GM12878 (cell line): Measurements from ENCODE around the gene CYS1. TPM values are rescaled to one million over a fixed set of nuclear protein-coding genes. Genes with fewer than 3 reads are reported as not detected.

Source experiments
- CBX3 ChIP-seq: fragments of 200-600 bp; sonication (generic); IDR thresholded peaks from 2 replicates; pipeline ENCODE4 v1.6.1; 2016; ENCODE audit warnings: low read depth, borderline replicate concordance
- JUNB ChIP-seq: IDR thresholded peaks from 2 replicates; pipeline ENCODE4 v1.6.1; 2016; ENCODE audit warnings: antibody characterized with exemption, mild to moderate bottlenecking
- JUND ChIP-seq: IDR thresholded peaks from 2 replicates; pipeline ENCODE4 v1.6.1; 2012; ENCODE audit warnings: low read depth, mild to moderate bottlenecking, low read length, improper control_type of control experiment, moderate library complexity
- MTA2 ChIP-seq: fragments of 450-650 bp; IDR thresholded peaks from 2 replicates; pipeline ENCODE4 v1.6.1; 2016; ENCODE audit warnings: low read depth, mild to moderate bottlenecking, moderate library complexity
- MXI1 ChIP-seq: fragments of 150-350 bp; IDR thresholded peaks from 2 replicates; pipeline ENCODE4 v1.6.1; 2011; ENCODE audit warnings: low read depth, mild to moderate bottlenecking, inconsistent platforms, low read length, improper control_type of control experiment
- PAX8 ChIP-seq: fragments of 450-650 bp; IDR thresholded peaks from 2 replicates; pipeline ENCODE4 v1.6.1; 2017; ENCODE audit warnings: mild to moderate bottlenecking, moderate library complexity
- RUNX3 ChIP-seq: IDR thresholded peaks from 2 replicates; pipeline ENCODE4 v1.6.1; 2012; ENCODE audit warnings: low read length, inconsistent platforms
- polyA plus RNA-seq, 11 experiments: library from polyadenylated mRNA; depleted of rRNA in 4 of 11; unstranded in 6 of 11; stranded (reverse) in 5 of 11; fragments of >200 nt; fragmentation: Nextera tagmentation in 4 of 11; fragmentation: Illumina TruSeq in 1 of 11; extraction: Ambion mirVana in 4 of 11; extraction: Trizol in 1 of 11; gene quantifications; 1 replicate in 1 of 11; 2 replicates in 10 of 11; pipeline versions ENCODE4 v1.2.1 to v1.2.3, GENCODE V29; 2011 to 2016; ENCODE audit warnings: inconsistent platforms in 2 of 11, missing spikeins in 2 of 11, low read depth in 1 of 11
- total RNA-seq, 4 experiments: library from RNA; depleted of rRNA in 3 of 4; stranded (reverse); fragments of >200 nt in 3 of 4; fragmentation: Illumina TruSeq in 1 of 4; extraction: Trizol in 1 of 4; gene quantifications; 2 replicates each; pipeline versions ENCODE4 v1.2.1 to v1.2.3, GENCODE V29; 2013 to 2021
- TF ChIP-seq, protein P1 (sequence below): fragments of 450-650 bp; IDR thresholded peaks from 2 replicates; pipeline ENCODE4 v1.6.1; 2017; ENCODE audit warnings: mild to moderate bottlenecking, low read depth, inconsistent platforms; ENCODE audit not compliant: poor library complexity, severe bottlenecking
- TF ChIP-seq, protein P2 (sequence below): IDR thresholded peaks from 2 replicates; pipeline ENCODE4 v1.6.1; 2011; ENCODE audit warnings: borderline replicate concordance, low read depth, mild to moderate bottlenecking, moderate library complexity, mixed read lengths, low read length; ENCODE audit not compliant: insufficient read depth; ENCODE audit errors: extremely low read length
- TF ChIP-seq, protein P3 (sequence below): fragments of 450-650 bp; IDR thresholded peaks from 2 replicates; pipeline ENCODE4 v1.6.1; 2016; ENCODE audit warnings: mild to moderate bottlenecking, moderate library complexity, borderline replicate concordance
- TF ChIP-seq, protein P4 (sequence below): fragments of 150-350 bp; IDR thresholded peaks from 2 replicates; pipeline ENCODE4 v1.6.1; 2014; ENCODE audit warnings: mild to moderate bottlenecking, low read depth, low read length
- TF ChIP-seq, protein P5 (sequence below): fragments of 450-650 bp; IDR thresholded peaks from 2 replicates; pipeline ENCODE4 v1.6.1; 2017; ENCODE audit warnings: mild to moderate bottlenecking, moderate library complexity
- TF ChIP-seq, protein P6 (sequence below): IDR thresholded peaks from 2 replicates; pipeline ENCODE4 v1.6.1; 2011; ENCODE audit warnings: low read depth, low read length, improper control_type of control experiment, borderline replicate concordance

Gene CYS1
- total and polyA plus RNA-seq, 10 of the 15 experiments (the other 5 are each of a cell fraction or from before 2014, with no cell fraction given): 0.35 to 6.4 (median 2.5) TPM

DNA sequence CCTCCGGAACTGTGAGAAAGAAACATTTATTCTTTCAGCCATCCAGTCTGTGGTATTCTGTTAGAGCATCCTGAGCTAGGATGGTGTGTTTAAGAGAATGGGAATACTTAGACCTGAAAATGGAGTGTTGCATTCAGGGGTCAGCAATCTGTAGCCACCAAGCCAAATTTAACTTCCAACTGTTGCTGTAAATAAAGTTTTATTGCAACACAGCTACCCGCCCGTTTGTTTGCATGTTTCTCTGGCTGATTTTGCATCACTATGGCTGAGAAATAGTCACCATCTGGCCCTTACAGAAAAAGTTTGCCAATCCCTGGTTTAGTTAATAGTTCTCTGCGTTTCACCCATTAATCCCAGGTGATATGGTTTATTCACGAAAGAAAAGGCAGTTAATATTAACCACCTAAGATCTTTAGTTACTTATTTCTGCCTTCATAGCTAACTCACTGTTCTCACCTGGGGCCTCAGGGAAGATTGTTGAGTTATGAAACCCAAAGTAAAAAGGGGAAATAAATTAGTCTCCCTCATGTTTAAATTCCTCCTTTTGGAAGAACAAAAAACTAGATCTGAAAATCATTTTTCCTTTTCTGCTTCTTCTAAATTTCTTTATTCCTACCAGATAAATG lies 9.5 kb upstream of the CYS1 start (continued):
- TF ChIP-seq, protein P1, sequence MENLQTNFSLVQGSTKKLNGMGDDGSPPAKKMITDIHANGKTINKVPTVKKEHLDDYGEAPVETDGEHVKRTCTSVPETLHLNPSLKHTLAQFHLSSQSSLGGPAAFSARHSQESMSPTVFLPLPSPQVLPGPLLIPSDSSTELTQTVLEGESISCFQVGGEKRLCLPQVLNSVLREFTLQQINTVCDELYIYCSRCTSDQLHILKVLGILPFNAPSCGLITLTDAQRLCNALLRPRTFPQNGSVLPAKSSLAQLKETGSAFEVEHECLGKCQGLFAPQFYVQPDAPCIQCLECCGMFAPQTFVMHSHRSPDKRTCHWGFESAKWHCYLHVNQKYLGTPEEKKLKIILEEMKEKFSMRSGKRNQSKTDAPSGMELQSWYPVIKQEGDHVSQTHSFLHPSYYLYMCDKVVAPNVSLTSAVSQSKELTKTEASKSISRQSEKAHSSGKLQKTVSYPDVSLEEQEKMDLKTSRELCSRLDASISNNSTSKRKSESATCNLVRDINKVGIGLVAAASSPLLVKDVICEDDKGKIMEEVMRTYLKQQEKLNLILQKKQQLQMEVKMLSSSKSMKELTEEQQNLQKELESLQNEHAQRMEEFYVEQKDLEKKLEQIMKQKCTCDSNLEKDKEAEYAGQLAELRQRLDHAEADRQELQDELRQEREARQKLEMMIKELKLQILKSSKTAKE: peak; percentile 11
- TF ChIP-seq, protein P2, sequence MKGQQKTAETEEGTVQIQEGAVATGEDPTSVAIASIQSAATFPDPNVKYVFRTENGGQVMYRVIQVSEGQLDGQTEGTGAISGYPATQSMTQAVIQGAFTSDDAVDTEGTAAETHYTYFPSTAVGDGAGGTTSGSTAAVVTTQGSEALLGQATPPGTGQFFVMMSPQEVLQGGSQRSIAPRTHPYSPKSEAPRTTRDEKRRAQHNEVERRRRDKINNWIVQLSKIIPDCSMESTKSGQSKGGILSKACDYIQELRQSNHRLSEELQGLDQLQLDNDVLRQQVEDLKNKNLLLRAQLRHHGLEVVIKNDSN: no peak
- no peak for TF ChIP-seq JUND
- peak; percentile 67; the same call in 1 of the 2 replicates for TF ChIP-seq MTA2
- TF ChIP-seq, protein P3, sequence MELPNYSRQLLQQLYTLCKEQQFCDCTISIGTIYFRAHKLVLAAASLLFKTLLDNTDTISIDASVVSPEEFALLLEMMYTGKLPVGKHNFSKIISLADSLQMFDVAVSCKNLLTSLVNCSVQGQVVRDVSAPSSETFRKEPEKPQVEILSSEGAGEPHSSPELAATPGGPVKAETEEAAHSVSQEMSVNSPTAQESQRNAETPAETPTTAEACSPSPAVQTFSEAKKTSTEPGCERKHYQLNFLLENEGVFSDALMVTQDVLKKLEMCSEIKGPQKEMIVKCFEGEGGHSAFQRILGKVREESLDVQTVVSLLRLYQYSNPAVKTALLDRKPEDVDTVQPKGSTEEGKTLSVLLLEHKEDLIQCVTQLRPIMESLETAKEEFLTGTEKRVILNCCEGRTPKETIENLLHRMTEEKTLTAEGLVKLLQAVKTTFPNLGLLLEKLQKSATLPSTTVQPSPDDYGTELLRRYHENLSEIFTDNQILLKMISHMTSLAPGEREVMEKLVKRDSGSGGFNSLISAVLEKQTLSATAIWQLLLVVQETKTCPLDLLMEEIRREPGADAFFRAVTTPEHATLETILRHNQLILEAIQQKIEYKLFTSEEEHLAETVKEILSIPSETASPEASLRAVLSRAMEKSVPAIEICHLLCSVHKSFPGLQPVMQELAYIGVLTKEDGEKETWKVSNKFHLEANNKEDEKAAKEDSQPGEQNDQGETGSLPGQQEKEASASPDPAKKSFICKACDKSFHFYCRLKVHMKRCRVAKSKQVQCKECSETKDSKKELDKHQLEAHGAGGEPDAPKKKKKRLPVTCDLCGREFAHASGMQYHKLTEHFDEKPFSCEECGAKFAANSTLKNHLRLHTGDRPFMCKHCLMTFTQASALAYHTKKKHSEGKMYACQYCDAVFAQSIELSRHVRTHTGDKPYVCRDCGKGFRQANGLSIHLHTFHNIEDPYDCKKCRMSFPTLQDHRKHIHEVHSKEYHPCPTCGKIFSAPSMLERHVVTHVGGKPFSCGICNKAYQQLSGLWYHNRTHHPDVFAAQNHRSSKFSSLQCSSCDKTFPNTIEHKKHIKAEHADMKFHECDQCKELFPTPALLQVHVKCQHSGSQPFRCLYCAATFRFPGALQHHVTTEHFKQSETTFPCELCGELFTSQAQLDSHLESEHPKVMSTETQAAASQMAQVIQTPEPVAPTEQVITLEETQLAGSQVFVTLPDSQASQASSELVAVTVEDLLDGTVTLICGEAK: peak; percentile 97
- TF ChIP-seq, protein P4, sequence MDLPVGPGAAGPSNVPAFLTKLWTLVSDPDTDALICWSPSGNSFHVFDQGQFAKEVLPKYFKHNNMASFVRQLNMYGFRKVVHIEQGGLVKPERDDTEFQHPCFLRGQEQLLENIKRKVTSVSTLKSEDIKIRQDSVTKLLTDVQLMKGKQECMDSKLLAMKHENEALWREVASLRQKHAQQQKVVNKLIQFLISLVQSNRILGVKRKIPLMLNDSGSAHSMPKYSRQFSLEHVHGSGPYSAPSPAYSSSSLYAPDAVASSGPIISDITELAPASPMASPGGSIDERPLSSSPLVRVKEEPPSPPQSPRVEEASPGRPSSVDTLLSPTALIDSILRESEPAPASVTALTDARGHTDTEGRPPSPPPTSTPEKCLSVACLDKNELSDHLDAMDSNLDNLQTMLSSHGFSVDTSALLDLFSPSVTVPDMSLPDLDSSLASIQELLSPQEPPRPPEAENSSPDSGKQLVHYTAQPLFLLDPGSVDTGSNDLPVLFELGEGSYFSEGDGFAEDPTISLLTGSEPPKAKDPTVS: no peak
- TF ChIP-seq, protein P5, sequence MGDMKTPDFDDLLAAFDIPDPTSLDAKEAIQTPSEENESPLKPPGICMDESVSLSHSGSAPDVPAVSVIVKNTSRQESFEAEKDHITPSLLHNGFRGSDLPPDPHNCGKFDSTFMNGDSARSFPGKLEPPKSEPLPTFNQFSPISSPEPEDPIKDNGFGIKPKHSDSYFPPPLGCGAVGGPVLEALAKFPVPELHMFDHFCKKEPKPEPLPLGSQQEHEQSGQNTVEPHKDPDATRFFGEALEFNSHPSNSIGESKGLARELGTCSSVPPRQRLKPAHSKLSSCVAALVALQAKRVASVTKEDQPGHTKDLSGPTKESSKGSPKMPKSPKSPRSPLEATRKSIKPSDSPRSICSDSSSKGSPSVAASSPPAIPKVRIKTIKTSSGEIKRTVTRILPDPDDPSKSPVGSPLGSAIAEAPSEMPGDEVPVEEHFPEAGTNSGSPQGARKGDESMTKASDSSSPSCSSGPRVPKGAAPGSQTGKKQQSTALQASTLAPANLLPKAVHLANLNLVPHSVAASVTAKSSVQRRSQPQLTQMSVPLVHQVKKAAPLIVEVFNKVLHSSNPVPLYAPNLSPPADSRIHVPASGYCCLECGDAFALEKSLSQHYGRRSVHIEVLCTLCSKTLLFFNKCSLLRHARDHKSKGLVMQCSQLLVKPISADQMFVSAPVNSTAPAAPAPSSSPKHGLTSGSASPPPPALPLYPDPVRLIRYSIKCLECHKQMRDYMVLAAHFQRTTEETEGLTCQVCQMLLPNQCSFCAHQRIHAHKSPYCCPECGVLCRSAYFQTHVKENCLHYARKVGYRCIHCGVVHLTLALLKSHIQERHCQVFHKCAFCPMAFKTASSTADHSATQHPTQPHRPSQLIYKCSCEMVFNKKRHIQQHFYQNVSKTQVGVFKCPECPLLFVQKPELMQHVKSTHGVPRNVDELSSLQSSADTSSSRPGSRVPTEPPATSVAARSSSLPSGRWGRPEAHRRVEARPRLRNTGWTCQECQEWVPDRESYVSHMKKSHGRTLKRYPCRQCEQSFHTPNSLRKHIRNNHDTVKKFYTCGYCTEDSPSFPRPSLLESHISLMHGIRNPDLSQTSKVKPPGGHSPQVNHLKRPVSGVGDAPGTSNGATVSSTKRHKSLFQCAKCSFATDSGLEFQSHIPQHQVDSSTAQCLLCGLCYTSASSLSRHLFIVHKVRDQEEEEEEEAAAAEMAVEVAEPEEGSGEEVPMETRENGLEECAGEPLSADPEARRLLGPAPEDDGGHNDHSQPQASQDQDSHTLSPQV: no peak
- no peak for TF ChIP-seq JUNB
- TF ChIP-seq, protein P6, sequence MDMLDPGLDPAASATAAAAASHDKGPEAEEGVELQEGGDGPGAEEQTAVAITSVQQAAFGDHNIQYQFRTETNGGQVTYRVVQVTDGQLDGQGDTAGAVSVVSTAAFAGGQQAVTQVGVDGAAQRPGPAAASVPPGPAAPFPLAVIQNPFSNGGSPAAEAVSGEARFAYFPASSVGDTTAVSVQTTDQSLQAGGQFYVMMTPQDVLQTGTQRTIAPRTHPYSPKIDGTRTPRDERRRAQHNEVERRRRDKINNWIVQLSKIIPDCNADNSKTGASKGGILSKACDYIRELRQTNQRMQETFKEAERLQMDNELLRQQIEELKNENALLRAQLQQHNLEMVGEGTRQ: no peak
- TF ChIP-seq MXI1: no peak
- no peak for TF ChIP-seq PAX8
- TF ChIP-seq CBX3: no peak
- no peak for TF ChIP-seq RUNX3
